Nephron (organoid): ENCODE data around the gene MYL5.

Experiments used
- H3K27ac Mint-ChIP-seq, 3 experiments: 2 replicates each; pipeline ENCODE4 v1.8.0; 2020; ENCODE audit warnings: mixed read lengths in 3 of 3, mild to moderate bottlenecking in 2 of 3, moderate library complexity in 1 of 3
- H3K27me3 Mint-ChIP-seq: 2 replicates; pipeline ENCODE4 v1.8.0; 2021; ENCODE audit warnings: low read depth, mild to moderate bottlenecking, moderate library complexity, mixed read lengths
- H3K36me3 Mint-ChIP-seq: 2 replicates; pipeline ENCODE4 v1.8.0; 2020; ENCODE audit warnings: low read depth, mixed read lengths
- H3K4me1 Mint-ChIP-seq: 2 replicates; pipeline ENCODE4 v1.8.0; 2020; ENCODE audit warnings: mixed read lengths
- H3K4me3 Mint-ChIP-seq, 3 experiments: 2 replicates each; pipeline ENCODE4 v1.8.0; 2020; ENCODE audit warnings: mild to moderate bottlenecking in 3 of 3, mixed read lengths in 3 of 3, moderate library complexity in 2 of 3
- H3K9me3 Mint-ChIP-seq: 2 replicates; pipeline ENCODE4 v1.8.0; 2020; ENCODE audit warnings: mixed read lengths
- CTCF ChIP-seq, 3 experiments: fragments of 200-600 bp; sonication (generic); IDR thresholded peaks; one replicate each; pipeline ENCODE4 v1.5.0; 2021; ENCODE audit warnings: antibody characterized with exemption in 3 of 3; ENCODE audit not compliant: unreplicated experiment in 3 of 3

The MYL5 gene

GRCh38 chr4:679104-679481 is 4.8 kb downstream of the MYL5 start:
- Mint-ChIP-seq H3K27me3 (peaks cover 7% of the 10 kb centered on the region), H3K36me3 (no peaks in the 10 kb centered on the region)

GRCh38 chr4:679629-680028 is 5.3 kb downstream of the MYL5 start:
- TF ChIP-seq CTCF (IDR thresholded peaks at IDR 0.05; ENCODE audit: unreplicated experiment in 3 of 3) = no peak
- Mint-ChIP-seq H3K36me3 (no peaks in the 10 kb centered on the region), H3K4me1 (peaks cover 20% of the 10 kb centered on the region), H3K27me3 (peaks cover 7% of the 10 kb centered on the region), H3K4me3 (peak overlapping the region; percentile 19 to 69 (median 26)), H3K27ac (no peak overlapping the region), H3K9me3 (no peaks in the 10 kb centered on the region)

More at GRCh38 chr4:679104-679481, 4.8 kb downstream of the MYL5 start:
- no peak for TF ChIP-seq CTCF (IDR thresholded peaks at IDR 0.05; ENCODE audit: unreplicated experiment in 3 of 3)
- peak overlapping the region in 2 of 3 experiments; percentile 14 to 56 for H3K4me3 Mint-ChIP-seq
- no peak overlapping the region for H3K27ac Mint-ChIP-seq
- H3K4me1 Mint-ChIP-seq = peaks cover 20% of the 10 kb centered on the region
- H3K9me3 Mint-ChIP-seq = no peaks in the 10 kb centered on the region

- H3K4me3 Mint-ChIP-seq = peak overlapping the region; percentile 59 to 69 (median 65)
- H3K4me1 Mint-ChIP-seq = peaks cover 22% of the 10 kb centered on the region
- no peaks in the 10 kb centered on the region for H3K36me3 Mint-ChIP-seq
- H3K27ac Mint-ChIP-seq = no peak overlapping the region
- no peak for TF ChIP-seq CTCF (IDR thresholded peaks at IDR 0.05; ENCODE audit: unreplicated experiment in 3 of 3)
- H3K27me3 Mint-ChIP-seq = peaks cover 7% of the 10 kb centered on the region
- no peaks in the 10 kb centered on the region for H3K9me3 Mint-ChIP-seq
These were observed 5.7 kb downstream of the MYL5 start for GRCh38 chr4:680091-680490.

- Mint-ChIP-seq H3K4me1 (peaks cover 27% of the 10 kb centered on the region), H3K9me3 (no peaks in the 10 kb centered on the region), H3K4me3 (peak overlapping the region; percentile 59 to 69 (median 65)), H3K27ac (no peak overlapping the region), H3K27me3 (peaks cover 7% of the 10 kb centered on the region), H3K36me3 (no peaks in the 10 kb centered on the region)
- no peak for TF ChIP-seq CTCF (IDR thresholded peaks at IDR 0.05; ENCODE audit: unreplicated experiment in 3 of 3)
These were observed 6.2 kb downstream of the MYL5 start for GRCh38 chr4:680551-680927.

- Mint-ChIP-seq H3K9me3 (no peaks in the 10 kb centered on the region), H3K4me1 (peaks cover 27% of the 10 kb centered on the region), H3K27me3 (peaks cover 7% of the 10 kb centered on the region), H3K4me3 (peak overlapping the region; percentile 59 to 69 (median 65)), H3K27ac (no peak overlapping the region), H3K36me3 (no peaks in the 10 kb centered on the region)
- no peak for TF ChIP-seq CTCF (IDR thresholded peaks at IDR 0.05; ENCODE audit: unreplicated experiment in 3 of 3)
These were observed 6.7 kb downstream of the MYL5 start for GRCh38 chr4:680928-681645.
